HepG2 (cell line): ENCODE data around the gene ERF. TPM values are rescaled to one million over a fixed set of nuclear protein-coding genes. Genes with fewer than 3 reads are reported as not detected.
A peak's percentile ranks its signal among the peaks of the same experiment; 100 is the strongest.

ENCODE experiments used
- BATF2 ChIP-seq: sonication (generic); formaldehyde crosslinking; IDR thresholded peaks from 2 replicates; pipeline ENCODE4 v1.8.0; 2022; ENCODE audit warnings: mild to moderate bottlenecking, missing genetic modification reagents, moderate library complexity
- CREM ChIP-seq, 2 experiments: sonication (generic) in 1 of 2; formaldehyde crosslinking in 1 of 2; IDR thresholded peaks; 2 replicates each; pipeline versions ENCODE4 v1.4.0 to v1.6.1; 2016 to 2020; ENCODE audit warnings: antibody characterized with exemption in 1 of 2, mild to moderate bottlenecking in 1 of 2, missing genetic modification reagents in 1 of 2
- FOXO1 ChIP-seq: sonication (generic); formaldehyde crosslinking; IDR thresholded peaks from 2 replicates; pipeline ENCODE4 v1.4.0; 2020; ENCODE audit warnings: missing genetic modification reagents
- GRHL1 ChIP-seq: sonication (generic); formaldehyde crosslinking; conservative IDR thresholded peaks from 2 replicates; pipeline ENCODE4 v1.8.0; 2022; ENCODE audit warnings: missing genetic modification reagents
- HOXA7 ChIP-seq: sonication (generic); formaldehyde crosslinking; IDR thresholded peaks from 2 replicates; pipeline ENCODE4 v1.8.1; 2022; ENCODE audit warnings: mild to moderate bottlenecking, missing genetic modification reagents, moderate library complexity
- KLF12 ChIP-seq: sonication (generic); formaldehyde crosslinking; IDR thresholded peaks from 2 replicates; pipeline ENCODE4 v1.4.0; 2020; ENCODE audit warnings: missing genetic modification reagents, borderline replicate concordance
- NRL ChIP-seq: sonication (generic); formaldehyde crosslinking; IDR thresholded peaks from 2 replicates; pipeline ENCODE4 v1.5.0; 2020; ENCODE audit warnings: missing genetic modification reagents, mild to moderate bottlenecking, moderate library complexity, borderline replicate concordance
- PRMT3 ChIP-seq: sonication (generic); formaldehyde crosslinking; IDR thresholded peaks from 2 replicates; pipeline ENCODE4 v1.8.1; 2022; ENCODE audit warnings: low read depth, mild to moderate bottlenecking, moderate library complexity, missing genetic modification reagents, borderline replicate concordance
- SMC3 ChIP-seq: IDR thresholded peaks from 2 replicates; pipeline ENCODE4 v1.6.1; 2011; ENCODE audit warnings: low read length, improper control_type of control experiment
- YY1 ChIP-seq: IDR thresholded peaks from 2 replicates; pipeline ENCODE4 v1.6.1; 2011; ENCODE audit warnings: low read length, low read depth, moderate library complexity, mild to moderate bottlenecking; ENCODE audit not compliant: insufficient read depth, insufficient replicate concordance
- ZNF331 ChIP-seq: sonication (generic); formaldehyde crosslinking; IDR thresholded peaks from 2 replicates; pipeline ENCODE4 v1.4.0; 2020; ENCODE audit warnings: missing genetic modification reagents
- ZNF564 ChIP-seq: sonication (generic); formaldehyde crosslinking; IDR thresholded peaks from 2 replicates; pipeline ENCODE4 v1.8.1; 2023; ENCODE audit warnings: mild to moderate bottlenecking, missing genetic modification reagents
- ZNF674 ChIP-seq: sonication (generic); formaldehyde crosslinking; IDR thresholded peaks from 2 replicates; pipeline ENCODE4 v1.5.0; 2020; ENCODE audit warnings: low read depth, mild to moderate bottlenecking, missing genetic modification reagents
- ZNF724P ChIP-seq: sonication (generic); formaldehyde crosslinking; IDR thresholded peaks from 2 replicates; pipeline ENCODE4 v1.8.0; 2022; ENCODE audit warnings: missing genetic modification reagents, borderline replicate concordance
- ZNF773 ChIP-seq: sonication (generic); formaldehyde crosslinking; IDR thresholded peaks from 2 replicates; pipeline ENCODE4 v1.4.0; 2020; ENCODE audit warnings: missing genetic modification reagents, borderline replicate concordance
- ZNF777 ChIP-seq: sonication (generic); formaldehyde crosslinking; IDR thresholded peaks from 2 replicates; pipeline ENCODE4 v1.4.0; 2020; ENCODE audit warnings: missing genetic modification reagents
- ZNF83 ChIP-seq: sonication (generic); formaldehyde crosslinking; IDR thresholded peaks from 2 replicates; pipeline ENCODE4 v1.4.0; 2020; ENCODE audit warnings: missing genetic modification reagents, mild to moderate bottlenecking, borderline replicate concordance
- ZNF841 ChIP-seq: sonication (generic); formaldehyde crosslinking; IDR thresholded peaks from 2 replicates; pipeline ENCODE4 v1.8.1; 2023; ENCODE audit warnings: missing genetic modification reagents, borderline replicate concordance
- polyA plus RNA-seq, 8 experiments: library from polyadenylated mRNA; depleted of rRNA in 3 of 8; stranded (reverse) in 7 of 8; unstranded in 1 of 8; fragments of >200 nt; fragmentation: Illumina TruSeq in 4 of 8; extraction: Trizol in 4 of 8; gene quantifications; 2 replicates each; pipeline versions ENCODE4 v1.2.1 to v1.2.3, GENCODE V29; 2011 to 2016; ENCODE audit warnings: low read depth in 4 of 8, missing spikeins in 1 of 8, mixed read lengths in 1 of 8; ENCODE audit not compliant: insufficient read depth in 1 of 8
- total RNA-seq, 5 experiments: library from RNA; depleted of rRNA; stranded (reverse); fragments of >200 nt; fragmentation: Illumina TruSeq; extraction: Trizol; gene quantifications; 2 replicates each; pipeline ENCODE4 v1.2.3, GENCODE V29; 2016; ENCODE audit warnings: low read depth in 1 of 5
- TF ChIP-seq, protein P1 (sequence below): sonication (generic); formaldehyde crosslinking; IDR thresholded peaks from 2 replicates; pipeline ENCODE4 v1.4.0; 2020; ENCODE audit warnings: missing genetic modification reagents, mild to moderate bottlenecking, borderline replicate concordance

The ERF gene
- total and polyA plus RNA-seq, 2 of the 13 experiments (the other 11 are each of a cell fraction or from before 2014, with no cell fraction given) = 67.1 to 69.9 TPM

DNA sequence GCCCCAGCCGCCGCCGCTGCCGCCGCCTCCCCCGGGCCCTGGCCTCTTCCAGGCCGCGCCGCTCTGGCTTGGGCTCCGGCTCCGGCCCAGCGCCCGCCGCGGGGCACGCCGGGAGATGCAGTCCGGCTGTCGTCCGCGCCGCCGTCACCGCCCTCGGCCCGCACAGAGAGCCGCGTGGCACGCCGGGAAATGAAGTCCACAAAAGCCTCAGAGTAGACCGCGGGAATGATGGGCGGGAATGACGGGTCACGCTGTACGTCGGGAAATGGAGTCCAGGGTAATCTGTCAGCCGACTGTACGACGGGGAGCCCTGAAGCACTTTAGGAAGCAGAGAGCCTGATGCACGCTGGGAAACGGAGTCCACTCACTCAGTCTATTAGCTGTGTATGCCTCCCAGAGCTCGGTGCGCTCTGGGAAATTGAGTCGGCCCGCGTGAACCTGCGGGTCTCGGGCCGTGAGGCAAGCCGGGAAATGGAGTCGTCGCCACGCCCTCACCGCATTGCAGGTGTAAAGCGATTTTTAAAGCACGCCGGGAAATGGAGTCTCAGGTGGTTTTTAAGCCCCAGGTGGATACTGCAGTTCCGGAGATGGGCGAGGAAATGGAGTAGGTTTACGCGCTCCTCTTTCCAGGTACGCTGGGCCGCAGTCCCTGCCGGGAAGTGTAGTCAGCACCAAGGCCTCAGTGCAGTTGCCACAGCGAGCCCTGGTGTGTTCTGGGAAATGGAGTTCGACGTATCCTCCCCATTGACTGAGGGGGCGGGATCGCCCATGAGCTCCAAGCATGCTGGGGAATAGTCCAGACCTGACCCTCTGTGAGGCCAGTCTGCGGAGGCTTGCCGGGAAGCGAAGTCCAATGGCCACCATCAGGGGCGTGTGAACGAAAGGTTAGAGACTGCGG lies 12.2 kb downstream of the ERF start, which contains the start of gene GSK3A (continued):
- TF ChIP-seq BATF2 (CRISPR knock-in tag) = no peak
- TF ChIP-seq, protein P1, sequence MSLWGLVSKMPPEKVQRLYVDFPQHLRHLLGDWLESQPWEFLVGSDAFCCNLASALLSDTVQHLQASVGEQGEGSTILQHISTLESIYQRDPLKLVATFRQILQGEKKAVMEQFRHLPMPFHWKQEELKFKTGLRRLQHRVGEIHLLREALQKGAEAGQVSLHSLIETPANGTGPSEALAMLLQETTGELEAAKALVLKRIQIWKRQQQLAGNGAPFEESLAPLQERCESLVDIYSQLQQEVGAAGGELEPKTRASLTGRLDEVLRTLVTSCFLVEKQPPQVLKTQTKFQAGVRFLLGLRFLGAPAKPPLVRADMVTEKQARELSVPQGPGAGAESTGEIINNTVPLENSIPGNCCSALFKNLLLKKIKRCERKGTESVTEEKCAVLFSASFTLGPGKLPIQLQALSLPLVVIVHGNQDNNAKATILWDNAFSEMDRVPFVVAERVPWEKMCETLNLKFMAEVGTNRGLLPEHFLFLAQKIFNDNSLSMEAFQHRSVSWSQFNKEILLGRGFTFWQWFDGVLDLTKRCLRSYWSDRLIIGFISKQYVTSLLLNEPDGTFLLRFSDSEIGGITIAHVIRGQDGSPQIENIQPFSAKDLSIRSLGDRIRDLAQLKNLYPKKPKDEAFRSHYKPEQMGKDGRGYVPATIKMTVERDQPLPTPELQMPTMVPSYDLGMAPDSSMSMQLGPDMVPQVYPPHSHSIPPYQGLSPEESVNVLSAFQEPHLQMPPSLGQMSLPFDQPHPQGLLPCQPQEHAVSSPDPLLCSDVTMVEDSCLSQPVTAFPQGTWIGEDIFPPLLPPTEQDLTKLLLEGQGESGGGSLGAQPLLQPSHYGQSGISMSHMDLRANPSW = peak; percentile 65; the same call in 1 of the 2 replicates
- TF ChIP-seq PRMT3 (CRISPR knock-in tag) = no peak
- peak; percentile 25; the same call in 1 of the 2 replicates for TF ChIP-seq ZNF777
- TF ChIP-seq HOXA7 (CRISPR knock-in tag) = no peak
- no peak for TF ChIP-seq SMC3
- TF ChIP-seq CREM (IDR thresholded peaks at IDR 0.05) = peak; percentile 100
- TF ChIP-seq CREM (CRISPR knock-in tag; IDR thresholded peaks at IDR 0.05) = no peak
- TF ChIP-seq ZNF724P (CRISPR knock-in tag) = no peak
- peak; percentile 23; the same call in 1 of the 2 replicates for TF ChIP-seq FOXO1 (CRISPR knock-in tag)
- TF ChIP-seq NRL = no peak
- TF ChIP-seq YY1 = peak; percentile 84
- no peak for TF ChIP-seq ZNF674 (CRISPR knock-in tag)
- no peak for TF ChIP-seq GRHL1 (CRISPR knock-in tag)
- no peak for TF ChIP-seq ZNF841 (CRISPR knock-in tag)
- no peak; the same call in 1 of the 2 replicates for TF ChIP-seq ZNF331 (CRISPR knock-in tag)
- peak; percentile 70; the same call in 1 of the 2 replicates for TF ChIP-seq ZNF564
- TF ChIP-seq ZNF83 (CRISPR knock-in tag) = no peak
- 0 out of 2 replicates have a peak, but pooled peaks have one; percentile 36 for TF ChIP-seq ZNF773 (CRISPR knock-in tag)
- TF ChIP-seq KLF12 (CRISPR knock-in tag) = peak; percentile 65
